Fibroblast of the aortic adventitia (primary cell): ENCODE measurements around the gene MSMB. TPM values are rescaled to one million over a fixed set of nuclear protein-coding genes. Genes with fewer than 3 reads are reported as not detected.
"Not testable (repeated sequence)": the region's sequence is repeated elsewhere in the genome, so short reads cannot be mapped to it uniquely, and the experiment has no call there.

Experiments used
- DNase-seq: peaks from one replicate; pipeline ENCODE4 v3.0.0-alpha.2; 2010; ENCODE audit warnings: low read depth
- H3K4me3 ChIP-seq: 2 replicates; pipeline ENCODE4 v1.5.1; 2011; ENCODE audit warnings: low read depth, mild to moderate bottlenecking, control low read depth, low read length, moderate library complexity
- total RNA-seq: library from RNA; depleted of rRNA; stranded (reverse); fragments of >200 nt; gene quantifications from 2 replicates; pipeline ENCODE4 v1.2.3, GENCODE V29; 2012; ENCODE audit warnings: low replicate concordance
- TF ChIP-seq, protein P1 (sequence below): IDR thresholded peaks from 2 replicates; pipeline ENCODE4 v1.5.1; 2011; ENCODE audit warnings: mild to moderate bottlenecking, low read length, control low read depth, inconsistent platforms; ENCODE audit not compliant: insufficient read depth

MSMB gene
- total RNA-seq, 1 donor = not detected

DNA sequence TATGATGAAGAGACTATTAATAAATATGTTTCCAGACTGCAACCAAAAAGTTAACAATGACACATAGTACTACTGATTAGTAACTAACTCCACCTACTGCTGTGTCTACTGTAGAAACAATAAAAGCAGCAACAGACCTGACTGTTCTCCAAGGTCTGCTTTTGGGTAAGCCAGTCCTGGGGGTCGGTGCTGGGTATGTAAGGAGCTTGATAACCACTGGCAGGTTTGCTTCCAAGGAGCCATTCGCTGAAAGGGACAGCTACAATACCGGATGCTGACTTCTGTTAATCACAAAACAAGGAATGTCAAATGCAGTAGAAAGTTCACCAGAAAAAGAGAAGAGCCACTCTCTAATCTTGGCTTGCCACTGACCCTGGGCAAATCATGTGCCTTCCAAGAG is 33.3 kb downstream of the MSMB start:
- TF ChIP-seq, protein P1, sequence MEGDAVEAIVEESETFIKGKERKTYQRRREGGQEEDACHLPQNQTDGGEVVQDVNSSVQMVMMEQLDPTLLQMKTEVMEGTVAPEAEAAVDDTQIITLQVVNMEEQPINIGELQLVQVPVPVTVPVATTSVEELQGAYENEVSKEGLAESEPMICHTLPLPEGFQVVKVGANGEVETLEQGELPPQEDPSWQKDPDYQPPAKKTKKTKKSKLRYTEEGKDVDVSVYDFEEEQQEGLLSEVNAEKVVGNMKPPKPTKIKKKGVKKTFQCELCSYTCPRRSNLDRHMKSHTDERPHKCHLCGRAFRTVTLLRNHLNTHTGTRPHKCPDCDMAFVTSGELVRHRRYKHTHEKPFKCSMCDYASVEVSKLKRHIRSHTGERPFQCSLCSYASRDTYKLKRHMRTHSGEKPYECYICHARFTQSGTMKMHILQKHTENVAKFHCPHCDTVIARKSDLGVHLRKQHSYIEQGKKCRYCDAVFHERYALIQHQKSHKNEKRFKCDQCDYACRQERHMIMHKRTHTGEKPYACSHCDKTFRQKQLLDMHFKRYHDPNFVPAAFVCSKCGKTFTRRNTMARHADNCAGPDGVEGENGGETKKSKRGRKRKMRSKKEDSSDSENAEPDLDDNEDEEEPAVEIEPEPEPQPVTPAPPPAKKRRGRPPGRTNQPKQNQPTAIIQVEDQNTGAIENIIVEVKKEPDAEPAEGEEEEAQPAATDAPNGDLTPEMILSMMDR = no peak
- no peak for DNase-seq
- H3K4me3 ChIP-seq = no peak overlapping the region

DNA sequence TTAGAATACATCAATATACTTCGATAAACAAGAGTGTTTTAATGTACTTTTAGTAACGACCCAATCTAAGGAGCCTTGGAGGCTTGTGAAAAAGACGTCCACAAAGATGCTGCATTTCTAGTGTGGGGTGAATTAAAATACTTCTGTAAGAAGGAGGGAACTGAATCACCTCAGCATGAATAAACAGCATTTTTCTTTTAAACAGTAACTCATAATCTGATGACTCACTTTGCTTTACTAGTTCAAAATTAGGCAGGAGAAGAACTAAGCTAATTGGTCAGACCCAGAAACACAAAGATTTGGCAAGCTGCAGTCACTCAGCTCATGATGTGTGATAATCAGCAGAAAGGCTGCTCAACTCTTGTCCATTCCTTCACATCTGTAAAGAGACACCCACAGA is 39.9 kb downstream of the MSMB start:
- H3K4me3 ChIP-seq = no peak overlapping the region
- peak; percentile 64 for DNase-seq
- TF ChIP-seq, protein P1 = no peak

DNA sequence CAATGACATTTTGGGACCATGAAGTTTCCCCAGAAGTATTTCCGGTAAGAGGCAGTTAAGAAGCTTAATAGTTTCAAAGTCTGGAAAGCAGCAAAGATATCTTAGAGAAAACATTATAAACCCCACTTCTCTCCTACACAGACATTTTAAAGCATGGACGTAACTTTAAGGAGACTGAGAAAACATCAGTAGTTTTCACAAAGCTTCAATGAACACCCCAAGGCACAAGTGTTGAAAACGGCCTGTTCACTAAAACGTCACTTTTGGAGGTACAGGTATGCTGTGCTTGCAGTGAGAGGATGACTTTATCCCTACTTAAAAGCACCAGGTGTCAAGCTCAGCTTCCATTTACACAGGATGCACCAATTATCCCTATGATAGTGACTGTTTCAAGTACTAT is 40.7 kb downstream of the MSMB start:
- DNase-seq = no peak
- TF ChIP-seq, protein P1 = no peak
- H3K4me3 ChIP-seq = no peak overlapping the region

DNA sequence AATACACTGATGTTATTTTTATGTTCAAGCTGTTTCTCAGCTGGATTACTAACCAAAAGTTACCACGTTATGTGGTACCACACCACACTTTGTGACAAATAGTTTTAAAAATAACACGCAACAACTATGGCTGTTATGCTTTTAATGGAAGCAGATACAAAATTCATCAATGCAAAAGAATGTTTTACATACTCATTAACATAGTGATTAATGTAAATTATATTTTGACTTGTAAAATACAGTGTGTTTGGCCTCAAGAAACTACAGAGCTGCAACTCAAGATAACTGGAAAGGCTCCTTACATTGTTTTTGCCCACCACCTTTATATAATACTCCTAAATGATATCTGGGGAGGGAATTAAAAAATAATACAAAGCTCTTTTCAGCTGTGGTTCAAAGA is 41.1 kb downstream of the MSMB start:
- TF ChIP-seq, protein P1 = no peak
- H3K4me3 ChIP-seq = no peak overlapping the region
- no peak for DNase-seq

DNA sequence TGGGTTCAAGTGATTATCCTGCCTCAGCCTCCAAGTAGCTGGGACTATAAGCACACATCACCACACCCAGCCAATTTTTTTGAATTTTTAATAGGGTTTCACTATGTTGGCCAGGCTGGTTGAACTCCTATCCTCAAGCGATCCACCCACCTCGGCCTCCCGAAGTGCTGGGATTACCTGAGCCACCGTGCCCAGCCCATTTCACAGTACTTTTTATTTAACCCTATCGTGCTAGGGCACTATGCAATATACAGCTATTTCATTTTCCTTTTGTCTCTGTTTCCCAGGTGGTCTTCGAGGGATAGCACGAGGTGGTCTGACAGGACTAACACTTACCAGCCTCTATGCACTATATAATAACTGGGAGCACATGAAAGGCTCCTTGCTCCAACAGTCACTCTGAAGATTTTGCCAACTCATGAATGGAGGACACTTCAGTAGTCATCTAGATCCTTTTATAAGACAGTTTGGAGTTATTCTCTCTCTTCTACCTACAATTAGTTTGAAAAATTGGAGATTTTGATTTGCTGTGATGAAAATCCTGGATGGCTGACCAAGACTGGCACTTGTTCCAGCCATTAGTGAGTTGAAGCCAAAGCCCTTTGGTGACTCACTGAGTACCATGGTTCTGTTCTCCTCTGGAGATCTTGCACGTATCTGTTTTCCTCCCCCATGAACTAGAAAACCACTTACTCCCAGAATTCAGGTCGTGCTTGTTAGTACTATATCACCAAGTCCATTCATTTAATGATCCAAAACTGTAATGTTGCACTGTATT is 43.0 kb downstream of the MSMB start:
- no peak for DNase-seq
- TF ChIP-seq, protein P1 = no peak
- no peak overlapping the region for H3K4me3 ChIP-seq

DNA sequence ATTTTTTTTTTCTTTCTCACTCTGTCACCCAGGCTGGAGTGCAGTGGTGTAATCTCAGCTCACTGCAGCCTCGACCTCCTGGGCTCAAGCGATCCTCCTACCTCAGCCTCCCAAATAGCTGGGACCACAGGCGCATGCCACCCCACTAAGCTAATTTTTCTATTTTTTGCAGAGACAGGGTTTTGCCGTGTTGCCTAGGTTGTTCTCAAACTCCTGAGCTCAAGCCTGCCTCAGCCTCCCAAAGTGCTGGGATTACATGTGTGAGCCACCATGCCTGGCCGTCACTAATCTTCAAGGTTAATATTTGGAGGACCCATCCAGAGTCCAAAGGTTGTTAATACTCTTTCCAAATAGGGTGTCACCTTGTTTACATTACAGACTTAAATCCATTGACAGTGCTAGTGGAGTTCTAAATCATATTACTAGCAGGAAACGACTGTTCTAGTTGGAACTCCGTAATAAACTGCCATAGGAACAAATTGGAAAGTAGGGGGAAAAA is 43.8 kb downstream of the MSMB start:
- not testable (repeated sequence) for DNase-seq, H3K4me3 ChIP-seq

DNA sequence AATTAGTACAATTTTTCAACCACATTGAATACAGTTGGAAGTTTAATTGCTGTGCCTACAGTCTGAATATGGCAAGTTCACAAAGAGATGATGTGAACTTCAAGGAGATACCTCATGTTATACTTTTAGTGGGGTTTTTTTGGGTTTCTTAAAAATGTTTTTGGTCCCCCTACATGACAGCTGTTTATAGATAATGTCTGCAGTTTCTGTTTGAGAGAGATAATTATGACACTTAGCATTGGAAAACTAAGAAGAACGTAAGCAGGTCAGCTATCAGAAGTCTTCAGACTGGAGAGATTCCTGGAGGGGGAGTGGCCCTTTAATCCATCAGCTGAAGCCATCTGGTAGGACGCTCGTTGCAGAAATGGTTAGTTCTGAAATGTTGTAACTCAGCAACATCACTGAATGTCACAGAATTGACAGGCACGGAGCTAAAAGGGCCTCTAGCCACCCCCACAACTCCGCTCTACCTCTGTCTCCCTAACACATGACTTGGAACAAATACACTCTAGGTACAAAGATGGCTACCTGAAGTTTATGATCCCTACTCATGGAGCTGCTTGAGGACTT is 44.8 kb downstream of the MSMB start:
- H3K4me3 ChIP-seq = no peak overlapping the region
- TF ChIP-seq, protein P1 = no peak
- no peak for DNase-seq
